HG03457 (cell line): ENCODE measurements around the gene RBFOX2.
"Not testable (repeated sequence)": the region's sequence is repeated elsewhere in the genome, so short reads cannot be mapped to it uniquely, and the experiment has no call there.

Source experiments
- ATAC-seq: cut with Tn5 transposase; IDR thresholded peaks from one replicate; pipeline ENCODE4 v1.9.1; 2021; ENCODE audit warnings: moderate number of reproducible peaks; ENCODE audit not compliant: unreplicated experiment

RBFOX2 gene

GRCh38 chr22:36010090-36010489, 18.5 kb downstream of the RBFOX2 start:
- no peak for ATAC-seq

GRCh38 chr22:36009085-36009484, 19.5 kb downstream of the RBFOX2 start:
- ATAC-seq, result no peak

- ATAC-seq, result no peak
Observed at GRCh38 chr22:36008565-36008964, 20.1 kb downstream of the RBFOX2 start.

GRCh38 chr22:36008131-36008530, 20.5 kb downstream of the RBFOX2 start:
- ATAC-seq, result no peak

GRCh38 chr22:36003972-36004674, 24.5 kb downstream of the RBFOX2 start:
- no peak for ATAC-seq

- ATAC-seq, result no peak
Observed at GRCh38 chr22:36002718-36003260, 25.8 kb downstream of the RBFOX2 start.

- ATAC-seq, result no peak
Observed at GRCh38 chr22:36002084-36002483, 26.5 kb downstream of the RBFOX2 start.

- no peak for ATAC-seq
Observed at GRCh38 chr22:35998748-35999147, 29.9 kb downstream of the RBFOX2 start.

- ATAC-seq, result no peak
Observed at GRCh38 chr22:35997438-35997837, 31.2 kb downstream of the RBFOX2 start.

GRCh38 chr22:35996596-35996995, 32.0 kb downstream of the RBFOX2 start:
- ATAC-seq, result no peak

GRCh38 chr22:35995772-35996171, 32.9 kb downstream of the RBFOX2 start:
- ATAC-seq, result no peak

GRCh38 chr22:35995348-35995747, 33.3 kb downstream of the RBFOX2 start:
- ATAC-seq, result no peak

GRCh38 chr22:35993727-35994126, 34.9 kb downstream of the RBFOX2 start:
- ATAC-seq, result not testable (repeated sequence)

- no peak for ATAC-seq
Observed at GRCh38 chr22:35993048-35993714, 35.4 kb downstream of the RBFOX2 start.

- no peak for ATAC-seq
Observed at GRCh38 chr22:35991168-35991567, 37.5 kb downstream of the RBFOX2 start.

GRCh38 chr22:35988030-35988429, 40.6 kb downstream of the RBFOX2 start:
- no peak for ATAC-seq

- ATAC-seq, result no peak
Observed at GRCh38 chr22:35987487-35987886, 41.1 kb downstream of the RBFOX2 start.

- no peak for ATAC-seq
Observed at GRCh38 chr22:35986088-35986487, 42.5 kb downstream of the RBFOX2 start.

GRCh38 chr22:35985371-35985770, 43.3 kb downstream of the RBFOX2 start:
- no peak for ATAC-seq

- no peak for ATAC-seq
Observed at GRCh38 chr22:35984183-35985175, 44.1 kb downstream of the RBFOX2 start.

GRCh38 chr22:35981900-35982299, 46.7 kb downstream of the RBFOX2 start:
- no peak for ATAC-seq
